Ramos (cell line): Measurements from ENCODE around the gene KMT2B.
"Not testable (repeated sequence)": the region's sequence is repeated elsewhere in the genome, so short reads cannot be mapped to it uniquely, and the experiment has no call there.

Experiments
- in situ Hi-C: fragments of 300-500 bp; cut with MboI; formaldehyde crosslinking; loops from one replicate; pipeline ENCODE4 v1.14.3; 2022; ENCODE audit warnings: low sequenced_read_pairs; ENCODE audit not compliant: unreplicated experiment

The KMT2B gene

DNA sequence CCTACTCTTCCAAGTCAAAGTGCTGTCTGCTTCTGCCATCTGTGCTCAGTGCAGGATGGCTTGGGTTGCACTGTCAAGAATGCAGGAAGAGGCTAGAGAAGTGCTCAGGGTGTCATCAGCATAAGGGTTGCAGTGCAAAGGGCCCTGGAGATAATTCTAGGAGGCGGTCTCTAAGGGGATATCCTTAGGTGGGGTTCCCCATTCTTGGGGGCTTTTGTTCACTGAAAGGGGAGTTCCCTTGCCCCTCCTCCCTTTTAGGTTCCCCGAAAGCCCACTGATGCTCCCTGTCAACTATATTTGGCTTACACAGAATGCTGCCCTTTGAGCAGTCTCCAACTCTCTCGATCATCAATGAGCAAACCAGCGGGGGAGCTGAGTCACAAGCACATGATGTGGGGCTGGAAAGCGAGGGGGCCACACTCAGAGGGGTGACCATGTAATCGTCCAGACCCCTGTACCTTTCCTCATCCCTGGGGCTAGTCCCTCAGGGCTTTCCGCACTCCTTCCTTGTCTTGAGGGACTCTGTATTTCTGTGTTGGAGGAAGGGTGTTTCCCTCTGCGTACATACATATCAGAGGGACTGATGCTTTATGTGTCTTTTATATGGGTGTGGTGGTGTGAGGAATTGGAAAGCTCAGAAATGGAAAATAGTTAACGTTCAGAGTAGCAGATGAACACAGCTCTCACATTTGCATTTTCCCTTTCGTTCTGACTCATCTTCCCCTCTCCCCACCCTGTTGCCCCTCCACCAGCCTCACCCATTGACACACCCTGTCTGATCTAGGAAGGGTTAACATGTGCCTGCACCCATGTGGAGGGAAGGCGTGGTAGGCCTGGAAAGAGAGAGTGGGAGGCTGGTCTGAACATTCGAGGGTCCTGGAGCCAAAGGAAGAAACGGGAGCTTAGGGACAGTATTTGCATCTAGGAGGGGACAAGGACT, 6.7 kb upstream of the KMT2B start:
- in situ Hi-C loops, result no loop called here

DNA sequence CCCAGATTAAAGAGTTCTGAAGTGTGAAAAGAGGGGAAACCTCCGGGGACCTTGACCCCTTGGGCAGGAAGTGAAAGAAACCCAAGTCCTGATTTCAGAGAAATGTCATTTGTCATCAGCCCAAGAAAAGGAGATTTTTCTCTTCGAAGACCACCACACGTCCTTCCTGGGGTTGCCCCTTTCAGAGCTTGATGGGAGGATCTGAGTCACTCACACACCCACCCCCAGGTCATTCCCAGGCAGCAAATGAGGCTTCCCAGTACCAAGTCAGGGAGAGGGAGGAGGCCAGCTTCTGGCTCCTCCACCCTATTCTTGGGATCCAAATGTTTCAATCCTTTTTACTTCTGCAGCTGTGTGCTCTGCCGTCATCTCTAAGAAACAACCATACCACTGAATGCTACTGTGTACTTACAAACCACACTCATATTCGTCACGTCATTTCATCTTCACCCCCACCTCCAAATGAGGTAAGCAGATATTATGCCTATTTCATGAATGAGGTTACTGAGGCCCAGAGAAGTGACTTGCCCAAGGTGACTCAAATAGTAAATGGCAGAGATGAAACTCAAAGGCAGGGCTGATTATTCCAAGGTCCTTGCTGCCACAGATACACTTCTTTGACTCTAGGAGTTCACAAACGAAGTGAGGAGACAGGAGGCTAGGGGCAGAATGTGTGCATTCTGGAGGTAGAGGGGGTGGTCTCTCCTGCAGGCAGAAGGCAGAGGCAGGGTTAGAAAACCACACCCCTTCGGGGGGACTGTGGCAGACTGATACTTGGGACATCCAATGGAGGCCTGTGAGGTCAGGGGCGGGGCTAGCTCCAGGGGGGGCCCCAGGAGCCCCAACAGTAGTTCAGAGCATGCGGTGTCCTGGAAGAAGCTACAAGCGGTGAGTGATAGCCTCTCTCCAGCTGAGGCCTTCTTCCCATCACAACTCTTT, 5.0 kb upstream of the KMT2B start:
- in situ Hi-C loops, result no loop called here

DNA sequence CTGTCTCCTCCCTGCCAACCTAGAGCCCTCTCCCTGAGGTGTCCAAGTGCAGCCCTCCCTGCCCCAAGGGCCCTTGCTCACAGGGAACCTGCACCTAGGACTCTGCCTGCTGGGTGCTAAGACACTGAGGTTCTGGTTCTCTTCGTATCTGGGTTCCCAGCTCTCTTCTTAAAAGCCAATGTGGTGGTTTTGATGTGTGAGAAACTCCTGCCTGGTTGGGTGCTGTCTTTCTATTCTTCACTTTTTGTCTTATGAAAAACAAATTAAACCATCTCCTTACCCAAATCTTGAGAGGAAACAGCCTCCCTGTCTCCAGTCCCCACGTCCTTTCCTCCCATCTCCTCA, 4.3 kb upstream of the KMT2B start:
- in situ Hi-C loops, result no loop called here

DNA sequence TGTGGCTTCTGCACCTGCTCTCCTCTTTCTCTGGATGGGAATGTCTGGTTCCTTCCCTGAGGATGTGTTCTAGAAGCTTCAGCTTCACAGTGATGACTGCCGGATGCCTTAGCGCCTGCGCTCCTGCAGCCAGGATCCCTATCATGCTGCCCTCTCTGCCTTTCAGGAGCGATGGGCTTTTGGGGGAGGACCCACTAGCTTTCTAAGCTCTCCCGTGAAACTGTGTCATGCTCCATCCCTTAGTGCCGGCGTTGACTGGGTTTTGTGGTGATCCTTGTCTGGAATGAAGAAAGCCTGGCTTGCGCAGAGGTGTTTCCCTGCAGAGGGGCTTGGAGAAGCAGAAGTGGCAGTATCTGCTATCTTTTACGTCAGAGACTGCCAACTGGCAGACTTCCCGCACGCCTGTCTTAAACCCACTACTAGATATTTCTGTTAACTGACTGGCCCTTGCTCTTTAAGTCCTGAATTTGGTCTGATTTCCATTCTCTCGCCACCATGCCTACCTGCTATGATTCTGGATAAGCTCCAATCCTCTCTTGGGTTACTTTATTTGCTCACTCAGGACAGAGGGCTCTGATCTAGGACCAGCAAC, 3.8 kb upstream of the KMT2B start:
- in situ Hi-C loops, result no loop called here

DNA sequence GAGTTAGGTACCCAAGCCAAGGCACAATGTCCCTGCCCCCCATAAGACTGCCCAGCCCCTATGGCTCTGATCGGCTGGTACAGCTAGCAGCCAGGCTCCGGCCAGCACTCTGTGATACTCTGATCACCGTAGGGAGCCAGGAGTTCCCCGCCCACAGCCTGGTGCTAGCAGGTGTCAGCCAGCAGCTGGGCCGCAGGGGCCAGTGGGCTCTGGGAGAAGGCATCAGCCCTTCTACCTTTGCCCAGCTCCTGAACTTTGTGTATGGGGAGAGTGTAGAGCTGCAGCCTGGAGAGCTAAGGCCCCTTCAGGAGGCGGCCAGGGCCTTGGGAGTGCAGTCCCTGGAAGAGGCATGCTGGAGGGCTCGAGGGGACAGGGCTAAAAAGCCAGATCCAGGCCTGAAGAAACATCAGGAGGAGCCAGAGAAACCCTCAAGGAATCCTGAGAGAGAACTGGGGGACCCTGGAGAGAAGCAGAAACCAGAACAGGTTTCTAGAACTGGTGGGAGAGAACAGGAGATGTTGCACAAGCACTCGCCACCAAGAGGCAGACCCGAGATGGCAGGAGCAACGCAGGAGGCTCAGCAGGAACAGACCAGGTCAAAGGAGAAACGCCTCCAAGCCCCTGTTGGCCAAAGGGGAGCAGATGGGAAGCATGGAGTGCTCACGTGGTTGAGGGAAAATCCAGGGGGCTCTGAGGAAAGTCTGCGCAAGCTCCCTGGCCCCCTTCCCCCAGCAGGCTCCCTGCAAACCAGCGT, 3.0 kb upstream of the KMT2B start:
- in situ Hi-C loops, result no loop called here

DNA sequence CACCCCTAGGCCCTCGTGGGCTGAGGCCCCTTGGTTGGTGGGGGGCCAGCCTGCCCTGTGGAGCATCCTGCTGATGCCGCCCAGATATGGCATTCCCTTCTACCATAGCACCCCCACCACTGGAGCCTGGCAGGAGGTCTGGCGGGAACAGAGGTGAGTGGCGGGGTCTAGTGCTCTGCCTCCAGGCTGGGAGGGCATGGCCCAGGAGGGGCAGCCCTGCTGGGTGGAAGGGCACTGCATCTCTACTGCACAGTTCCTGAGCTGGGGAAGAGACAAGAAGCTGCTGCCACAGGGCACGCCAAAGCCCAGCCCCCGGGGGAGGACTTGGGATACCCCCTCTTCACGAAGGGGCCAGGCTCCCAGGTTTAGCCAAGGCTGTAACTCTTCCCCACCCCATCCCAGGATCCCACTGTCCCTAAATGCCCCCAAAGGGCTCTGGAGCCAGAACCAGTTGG, 2.4 kb upstream of the KMT2B start:
- in situ Hi-C loops, result no loop called here

DNA sequence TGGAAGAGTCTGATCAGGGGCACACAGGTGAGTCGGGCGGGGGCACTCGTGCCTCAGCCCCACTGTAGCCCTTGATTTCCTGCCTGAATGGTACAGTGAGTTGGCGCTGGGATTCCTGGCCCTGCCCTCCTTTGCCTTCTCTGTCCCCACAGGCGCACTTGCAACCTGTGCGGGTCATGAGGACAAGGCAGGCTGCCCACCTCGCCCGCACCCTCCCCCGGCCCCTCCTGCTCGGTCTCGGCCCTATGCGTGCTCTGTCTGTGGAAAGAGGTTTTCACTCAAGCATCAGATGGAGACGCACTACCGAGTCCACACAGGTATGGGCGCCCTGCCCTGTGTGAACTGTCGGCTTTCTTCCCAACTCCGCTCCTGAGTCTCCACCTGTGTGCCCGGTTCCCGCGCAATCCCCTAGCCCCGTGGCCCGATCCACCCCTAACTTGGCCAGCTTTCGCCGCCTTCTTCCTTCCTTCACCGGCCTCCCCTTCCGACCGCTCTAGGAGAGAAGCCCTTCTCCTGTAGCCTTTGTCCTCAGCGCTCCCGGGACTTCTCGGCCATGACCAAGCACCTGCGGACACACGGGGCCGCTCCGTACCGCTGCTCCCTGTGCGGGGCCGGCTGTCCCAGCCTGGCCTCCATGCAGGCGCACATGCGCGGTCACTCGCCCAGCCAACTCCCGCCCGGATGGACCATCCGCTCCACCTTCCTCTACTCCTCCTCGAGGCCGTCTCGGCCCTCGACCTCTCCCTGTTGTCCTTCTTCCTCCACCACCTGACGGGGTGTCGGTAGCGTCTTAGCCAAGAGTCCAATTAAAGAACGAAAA, 1.6 kb upstream of the KMT2B start:
- in situ Hi-C loops, result no loop called here

DNA sequence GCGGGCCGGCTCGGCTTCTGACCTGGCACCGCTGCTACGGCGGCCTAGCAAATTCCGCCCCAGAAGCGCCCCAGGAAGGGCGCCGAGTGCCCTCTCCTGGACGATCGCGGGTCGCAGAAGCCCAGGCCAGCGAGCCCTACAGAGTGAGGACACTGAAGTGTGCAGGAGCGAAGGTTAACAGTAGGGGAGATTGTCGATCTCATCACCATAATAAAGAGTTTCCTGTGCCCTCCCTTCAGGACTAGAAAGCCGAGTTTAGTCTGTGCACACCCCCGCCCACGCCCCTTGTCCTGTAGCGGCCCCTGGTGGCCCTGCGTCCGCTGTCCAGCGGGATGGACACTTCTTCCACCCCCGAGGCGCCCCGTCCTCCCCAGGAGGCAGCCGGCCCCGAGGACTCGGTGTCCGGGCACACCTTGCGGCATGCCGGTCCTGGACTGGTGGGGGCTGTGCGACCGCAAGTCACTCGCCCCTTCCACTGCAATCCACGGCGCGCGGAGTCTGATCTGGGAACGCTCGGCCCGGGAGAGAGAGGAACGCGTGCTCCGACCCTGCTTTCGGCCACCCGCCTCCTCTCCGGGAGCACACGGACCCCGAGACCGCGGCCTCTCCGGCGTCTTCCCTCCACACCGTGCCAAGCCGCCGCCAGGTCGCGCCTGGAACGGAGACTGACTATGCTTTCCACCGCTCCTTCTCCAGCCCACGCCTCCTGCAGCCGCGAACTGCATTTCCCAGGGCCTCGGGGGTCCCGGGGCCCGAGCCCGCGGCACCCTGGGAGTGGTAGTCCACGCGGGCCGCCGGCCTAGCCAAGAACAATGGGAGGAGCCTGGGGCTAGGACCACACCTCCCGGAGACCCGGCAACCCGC, 770 bp upstream of the KMT2B start:
- in situ Hi-C loops, result no loop called here

DNA sequence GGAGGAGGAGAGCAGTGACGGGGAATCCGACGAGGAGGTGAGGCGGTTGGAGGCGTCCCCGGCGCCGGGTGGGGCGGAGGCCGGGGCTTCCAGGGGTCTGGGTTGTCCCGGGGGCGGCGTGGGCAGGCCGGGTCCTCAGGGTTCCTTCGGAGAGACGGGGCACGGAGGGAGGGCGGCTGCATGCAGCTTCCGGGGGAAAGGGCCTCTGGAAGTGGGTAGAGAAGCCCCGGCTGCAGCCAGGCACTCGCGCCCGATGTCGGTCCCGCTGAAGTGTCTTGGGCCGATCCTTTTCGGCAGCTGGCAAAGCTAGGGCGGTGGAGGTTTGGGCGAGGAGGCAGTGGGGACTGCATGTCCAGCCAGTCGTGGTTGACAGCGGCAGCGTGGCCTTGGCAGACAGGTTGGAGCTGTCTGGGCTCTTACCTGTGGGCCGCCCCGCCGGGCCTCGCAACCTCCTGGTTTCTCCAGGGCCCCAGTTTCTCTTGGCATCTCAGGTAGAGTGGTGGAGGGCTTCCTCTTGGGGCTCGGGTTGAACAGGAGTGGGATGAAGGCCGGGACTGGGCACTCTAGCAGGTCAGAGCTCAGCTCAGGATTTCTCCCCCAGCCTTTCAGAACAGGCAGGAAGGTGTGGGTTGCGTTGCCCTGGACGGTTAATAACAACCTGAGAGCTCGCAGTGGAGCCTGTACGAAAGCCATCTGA, 690 bp downstream of the KMT2B start:
- in situ Hi-C loops, result no loop called here

DNA sequence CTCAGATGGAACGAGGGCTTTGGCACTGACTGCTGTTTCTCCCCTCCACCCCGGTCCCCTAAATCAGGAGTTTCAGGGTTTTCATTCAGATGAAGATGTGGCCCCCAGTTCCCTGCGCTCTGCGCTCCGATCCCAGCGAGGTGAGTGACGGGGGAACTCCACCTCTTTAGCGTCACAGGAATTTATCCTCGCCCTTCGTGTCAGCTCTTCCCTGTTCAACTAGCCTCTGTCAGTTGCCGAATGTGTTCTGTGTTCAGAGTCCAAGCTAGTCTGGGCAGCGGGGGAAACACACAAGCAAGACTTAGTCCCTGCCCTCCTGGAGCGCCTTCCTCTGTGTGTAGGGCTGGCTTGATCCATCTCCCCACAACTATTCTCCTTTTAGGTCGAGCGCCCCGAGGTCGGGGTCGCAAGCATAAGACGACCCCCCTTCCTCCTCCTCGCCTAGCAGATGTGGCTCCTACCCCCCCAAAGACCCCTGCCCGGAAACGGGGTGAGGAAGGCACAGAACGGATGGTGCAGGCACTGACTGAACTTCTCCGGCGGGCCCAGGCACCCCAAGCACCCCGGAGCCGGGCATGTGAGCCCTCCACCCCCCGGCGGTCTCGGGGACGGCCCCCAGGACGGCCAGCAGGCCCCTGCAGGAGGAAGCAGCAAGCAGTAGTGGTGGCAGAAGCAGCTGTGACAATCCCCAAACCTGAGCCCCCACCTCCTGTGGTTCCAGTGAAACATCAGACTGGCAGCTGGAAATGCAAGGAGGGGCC, 1.8 kb downstream of the KMT2B start:
- in situ Hi-C loops, result no loop called here

DNA sequence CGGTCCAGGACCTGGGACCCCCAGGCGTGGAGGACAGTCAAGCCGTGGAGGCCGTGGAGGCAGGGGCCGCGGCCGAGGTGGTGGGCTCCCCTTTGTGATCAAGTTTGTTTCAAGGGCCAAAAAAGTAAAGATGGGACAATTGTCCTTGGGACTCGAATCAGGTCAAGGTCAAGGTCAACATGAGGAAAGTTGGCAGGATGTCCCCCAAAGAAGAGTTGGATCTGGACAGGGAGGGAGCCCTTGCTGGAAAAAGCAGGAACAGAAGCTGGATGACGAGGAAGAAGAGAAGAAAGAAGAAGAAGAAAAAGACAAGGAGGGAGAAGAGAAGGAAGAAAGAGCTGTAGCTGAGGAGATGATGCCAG, 2.3 kb downstream of the KMT2B start:
- in situ Hi-C loops, result no loop called here

DNA sequence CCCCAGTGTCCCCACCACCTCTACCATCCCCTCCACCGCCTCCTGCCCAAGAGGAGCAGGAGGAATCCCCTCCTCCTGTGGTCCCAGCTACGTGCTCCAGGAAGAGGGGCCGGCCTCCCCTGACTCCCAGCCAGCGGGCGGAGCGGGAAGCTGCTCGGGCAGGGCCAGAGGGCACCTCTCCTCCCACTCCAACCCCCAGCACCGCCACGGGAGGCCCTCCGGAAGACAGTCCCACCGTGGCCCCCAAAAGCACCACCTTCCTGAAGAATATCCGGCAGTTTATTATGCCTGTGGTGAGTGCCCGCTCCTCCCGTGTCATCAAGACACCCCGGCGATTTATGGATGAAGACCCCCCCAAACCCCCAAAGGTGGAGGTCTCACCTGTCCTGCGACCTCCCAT, 2.8 kb downstream of the KMT2B start:
- in situ Hi-C loops, result no loop called here

DNA sequence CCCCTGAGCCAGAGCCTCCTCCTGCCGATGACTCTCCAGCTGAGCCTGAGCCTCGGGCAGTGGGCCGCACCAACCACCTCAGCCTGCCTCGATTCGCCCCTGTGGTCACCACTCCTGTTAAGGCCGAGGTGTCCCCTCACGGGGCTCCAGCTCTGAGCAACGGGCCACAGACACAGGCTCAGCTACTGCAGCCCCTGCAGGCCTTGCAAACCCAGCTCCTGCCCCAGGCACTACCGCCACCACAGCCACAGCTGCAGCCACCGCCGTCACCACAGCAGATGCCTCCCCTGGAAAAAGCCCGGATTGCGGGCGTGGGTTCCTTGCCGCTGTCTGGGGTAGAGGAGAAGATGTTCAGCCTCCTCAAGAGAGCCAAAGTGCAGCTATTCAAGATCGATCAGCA, 3.6 kb downstream of the KMT2B start:
- in situ Hi-C loops, result no loop called here

DNA sequence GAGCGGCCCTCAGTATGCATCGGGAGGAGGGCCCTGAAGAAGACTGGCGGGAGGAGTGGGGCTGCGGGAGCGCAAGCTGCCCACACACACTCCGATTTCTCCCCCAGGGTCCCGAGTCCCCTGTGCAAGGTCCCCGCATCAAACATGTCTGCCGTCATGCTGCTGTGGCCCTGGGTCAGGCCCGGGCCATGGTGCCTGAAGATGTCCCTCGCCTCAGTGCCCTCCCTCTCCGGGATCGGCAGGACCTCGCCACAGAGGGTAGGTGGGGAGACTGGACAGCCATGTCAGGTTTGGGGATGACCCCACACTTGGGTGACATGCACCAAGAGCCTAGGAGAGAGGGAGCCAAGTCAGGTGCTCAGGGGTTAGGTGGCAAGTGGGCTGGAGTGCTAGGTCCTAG, 4.7 kb downstream of the KMT2B start:
- in situ Hi-C loops, result no loop called here

DNA sequence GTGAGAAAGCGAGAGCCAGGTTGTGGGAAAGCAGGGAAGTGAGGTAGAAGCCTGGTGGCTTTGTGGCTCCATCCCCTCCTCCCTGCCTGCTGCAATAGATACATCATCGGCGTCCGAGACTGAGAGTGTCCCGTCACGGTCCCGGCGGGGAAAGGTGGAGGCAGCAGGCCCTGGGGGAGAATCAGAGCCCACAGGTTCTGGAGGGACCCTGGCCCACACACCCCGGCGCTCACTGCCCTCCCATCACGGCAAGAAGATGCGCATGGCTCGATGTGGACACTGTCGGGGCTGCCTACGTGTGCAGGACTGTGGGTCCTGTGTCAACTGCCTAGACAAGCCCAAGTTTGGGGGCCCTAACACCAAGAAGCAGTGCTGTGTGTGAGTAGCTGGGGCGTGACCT, 5.1 kb downstream of the KMT2B start:
- in situ Hi-C loops, result no loop called here

DNA sequence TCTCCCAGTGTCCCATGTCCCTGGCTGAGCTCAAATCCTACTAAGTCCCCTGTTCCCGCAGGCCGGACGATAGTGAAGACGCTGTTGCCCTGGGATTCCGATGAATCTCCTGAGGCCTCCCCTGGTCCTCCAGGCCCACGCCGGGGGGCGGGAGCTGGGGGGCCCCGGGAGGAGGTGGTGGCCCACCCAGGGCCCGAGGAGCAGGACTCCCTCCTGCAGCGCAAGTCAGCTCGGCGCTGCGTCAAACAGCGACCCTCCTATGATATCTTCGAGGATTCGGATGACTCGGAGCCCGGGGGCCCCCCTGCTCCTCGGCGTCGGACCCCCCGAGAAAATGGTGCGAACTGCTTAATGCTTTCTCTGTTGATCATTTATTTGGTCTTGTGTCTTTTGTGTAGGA, 5.9 kb downstream of the KMT2B start:
- in situ Hi-C loops, result no loop called here

DNA sequence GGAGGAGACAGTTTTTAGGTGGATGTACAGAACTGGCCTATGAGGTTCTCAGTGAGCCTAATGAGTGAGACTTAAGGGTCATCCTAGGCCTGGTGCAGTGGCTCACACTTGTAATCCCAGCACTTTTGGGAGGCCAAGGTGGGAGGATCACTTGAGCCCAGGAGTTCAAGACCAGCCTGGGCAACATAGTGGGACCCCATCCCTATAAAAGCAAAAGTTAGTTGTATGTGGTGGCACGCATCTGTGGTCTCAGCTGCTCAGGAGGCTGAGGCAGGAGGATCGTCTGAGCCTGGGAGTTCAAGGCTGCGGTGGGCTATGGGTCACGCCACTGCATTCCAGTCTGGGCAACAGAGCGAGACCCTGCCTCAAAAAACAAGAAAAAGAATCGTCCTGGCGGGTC, 6.3 kb downstream of the KMT2B start:
- in situ Hi-C loops, result not testable (repeated sequence)
